Measurements from ENCODE around the gene NCK1. TPM values are rescaled to one million over a fixed set of nuclear protein-coding genes. Genes with fewer than 3 reads are reported as not detected.

Gene NCK1
- total and polyA plus RNA-seq, 9 of the 15 experiments (the other 6 are each of a cell fraction or from before 2014, with no cell fraction given), result 17.3 to 30.5 (median 25.0) TPM

GRCh38 chr3:136835089-136835812 is 26.8 kb upstream of the NCK1 start:
- intact Hi-C loops (cut with micrococcal nuclease) (no loop called here), in situ Hi-C loops (cut with MboI) (no loop called here)
- Histone ChIP-seq H3K79me2 (ENCODE audit: control insufficient read depth, insufficient read depth, low read length) (no peaks in the 10 kb centered on the region; the same call in 2 of the 3 replicates), H3K27me3 (ENCODE audit: control insufficient read depth in 2 of 2, insufficient read depth in 2 of 2, low read length in 2 of 2) (no peaks in the 10 kb centered on the region), H3K9ac (ENCODE audit: insufficient read depth in 1 of 2, low read depth in 2 of 2, low read length in 2 of 2) (no peak overlapping the region), H3K27ac (ENCODE audit: extremely low read depth, low read depth, low read length) (no peak overlapping the region), H3K4me3 (no peak overlapping the region), H3K9me1 (ENCODE audit: control insufficient read depth, insufficient read depth, low read length) (no peaks in the 10 kb centered on the region), H3K9me3 (replicated peaks; ENCODE audit: control insufficient read depth, insufficient read depth, low read depth, low read length) (no peaks in the 10 kb centered on the region), H2AFZ (ENCODE audit: low read depth, low read length) (no peak overlapping the region), H3K4me1 (replicated peaks in 1 of 2; ENCODE audit: control insufficient read depth in 2 of 2, insufficient read depth in 2 of 2, low read length in 2 of 2) (peaks cover 0 to 25% of the 10 kb centered on the region in 2 experiments; a peak in 4 of 5 replicates), H3K4me2 (ENCODE audit: insufficient read depth, low read length) (no peak overlapping the region), H4K20me1 (replicated peaks; ENCODE audit: control insufficient read depth, insufficient read depth, low read length) (no peaks in the 10 kb centered on the region), H3K36me3 (ENCODE audit: control insufficient read depth, insufficient read depth, low read length) (peaks cover 7% of the 10 kb centered on the region; the same call in 1 of the 3 replicates)
- ChIA-PET POLR2A (no interaction called here), CTCF (ENCODE audit: low intra/inter-chr PET ratio) (no interaction called here)
- DNase-seq (ENCODE audit: extremely low read depth in 1 of 4, low spot score in 3 of 4) (no peak), FAIRE-seq (no peak), ATAC-seq (no peak)
- no TSS peak for BruUV-seq (replicated peaks)
- WGBS (ENCODE audit: insufficient coverage, low coverage, missing lambda C conversion rate), result 31% methylated on average over 1 of the region's 1 CpG
- TF ChIP-seq ZNF280B (CRISPR knock-in tag; IDR thresholded peaks at IDR 0.05) (no peak), ELF4 (CRISPR knock-in tag; IDR thresholded peaks at IDR 0.05) (no peak), MTA1 (IDR thresholded peaks at IDR 0.05; ENCODE audit: borderline replicate concordance) (peak; percentile 22; the same call in 1 of the 2 replicates), HDAC8 (tag; IDR thresholded peaks at IDR 0.05) (no peak), ZNF785 (CRISPR knock-in tag; IDR thresholded peaks at IDR 0.05) (no peak), NCOA2 (IDR thresholded peaks at IDR 0.05; ENCODE audit: partially characterized antibody in 2 of 2) (no peak), ZNF324 (CRISPR knock-in tag; IDR thresholded peaks at IDR 0.05) (no peak), DPF2 (IDR thresholded peaks at IDR 0.05) (peak; percentile 34; the same call in 1 of the 2 replicates), MEIS2 (IDR thresholded peaks at IDR 0.05; ENCODE audit: partially characterized antibody) (peak; percentile 11), HMBOX1 (IDR thresholded peaks at IDR 0.05) (no peak), PKNOX1 (IDR thresholded peaks at IDR 0.05) (peak; percentile 22; the same call in 1 of the 2 replicates), MEF2D (tag; conservative IDR thresholded peaks at IDR 0.05; ENCODE audit: low read depth) (no peak), ZNF77 (CRISPR knock-in tag; IDR thresholded peaks at IDR 0.05) (no peak), NFRKB (IDR thresholded peaks at IDR 0.05; ENCODE audit: low read depth) (no peak), SRF (CRISPR knock-in tag; IDR thresholded peaks at IDR 0.05) (no peak), SMARCE1 (IDR thresholded peaks at IDR 0.05) (peak; percentile 69; the same call in 1 of the 2 replicates), HNRNPL (IDR thresholded peaks at IDR 0.05; ENCODE audit: low read depth, low read length) (no peak), ESRRA (IDR thresholded peaks at IDR 0.05; ENCODE audit: borderline replicate concordance, low read depth) (0 out of 2 replicates have a peak, but pooled peaks have one; percentile 52), NCOA6 (IDR thresholded peaks at IDR 0.05) (no peak), SMARCA4 (IDR thresholded peaks at IDR 0.05) (0 out of 2 replicates have a peak, but pooled peaks have one; percentile 41), ZNF384 (IDR thresholded peaks at IDR 0.05; ENCODE audit: low read depth, low read length) (peak; percentile 64; the same call in 1 of the 2 replicates)
